ENCODE measurements around the gene RCC2. TPM values are rescaled to one million over a fixed set of nuclear protein-coding genes. Genes with fewer than 3 reads are reported as not detected.
"Not testable (repeated sequence)": the region's sequence is repeated elsewhere in the genome, so short reads cannot be mapped to it uniquely, and the experiment has no call there.

RCC2 gene
- total and polyA plus RNA-seq, 2 donors (not counting 1 experiment from before 2014, with no cell fraction given), result 21.5 to 23.6 TPM

GRCh38 chr1:17472814-17473213 lies 33.3 kb upstream of the RCC2 start:
- no peaks in the 10 kb centered on the region for H3K79me2 ChIP-seq (ENCODE audit: control insufficient read depth, insufficient read depth, low read length)
- H3K27ac ChIP-seq (ENCODE audit: insufficient read depth, low read length), result no peak overlapping the region
- H3K9me3 ChIP-seq (ENCODE audit: control insufficient read depth, insufficient read depth, low read depth, low read length), result no peaks in the 10 kb centered on the region
- H4K20me1 ChIP-seq (ENCODE audit: control insufficient read depth, extremely low read depth, insufficient read depth, low read length), result no peaks in the 10 kb centered on the region
- no peak for DNase-seq (ENCODE audit: low read depth in 2 of 2)
- peaks cover 2% of the 10 kb centered on the region for H3K27me3 ChIP-seq (ENCODE audit: control insufficient read depth, insufficient read depth, low read length)
- H3K36me3 ChIP-seq (ENCODE audit: control insufficient read depth, insufficient read depth, low read length), result no peaks in the 10 kb centered on the region
- no peak overlapping the region for H3K4me2 ChIP-seq (ENCODE audit: extremely low read depth, insufficient read depth, low read length)
- no peak overlapping the region for H3K9ac ChIP-seq (ENCODE audit: insufficient read depth, low read length)
- H3K4me3 ChIP-seq (replicated peaks in 1 of 4; ENCODE audit: control extremely low read depth in 1 of 4, insufficient read depth in 1 of 4, low read depth in 3 of 4, low read length in 4 of 4), result no peak overlapping the region
- TF ChIP-seq CTCF (conservative IDR thresholded peaks at IDR 0.05 in 1 of 2, IDR thresholded peaks at IDR 0.05 in 1 of 2; ENCODE audit: low read depth in 1 of 2, low read length in 2 of 2) (no peak), EZH2 (IDR thresholded peaks at IDR 0.05; ENCODE audit: low read length, missing control alignments) (no peak)
- no peaks in the 10 kb centered on the region for H3K4me1 ChIP-seq (ENCODE audit: control insufficient read depth, extremely low read depth, insufficient read depth, low read length)
- H2AFZ ChIP-seq (ENCODE audit: low read length), result no peak overlapping the region

GRCh38 chr1:17471393-17471792 lies 31.9 kb upstream of the RCC2 start:
- Histone ChIP-seq H3K4me3 (replicated peaks in 1 of 4; ENCODE audit: control extremely low read depth in 1 of 4, insufficient read depth in 1 of 4, low read depth in 3 of 4, low read length in 4 of 4) (no peak overlapping the region), H3K9ac (ENCODE audit: insufficient read depth, low read length) (no peak overlapping the region), H3K27ac (ENCODE audit: insufficient read depth, low read length) (no peak overlapping the region), H2AFZ (ENCODE audit: low read length) (no peak overlapping the region), H3K4me1 (ENCODE audit: control insufficient read depth, extremely low read depth, insufficient read depth, low read length) (no peaks in the 10 kb centered on the region), H3K36me3 (ENCODE audit: control insufficient read depth, insufficient read depth, low read length) (no peaks in the 10 kb centered on the region), H3K9me3 (ENCODE audit: control insufficient read depth, insufficient read depth, low read depth, low read length) (no peaks in the 10 kb centered on the region), H4K20me1 (ENCODE audit: control insufficient read depth, extremely low read depth, insufficient read depth, low read length) (no peaks in the 10 kb centered on the region), H3K4me2 (ENCODE audit: extremely low read depth, insufficient read depth, low read length) (no peak overlapping the region), H3K79me2 (ENCODE audit: control insufficient read depth, insufficient read depth, low read length) (no peaks in the 10 kb centered on the region), H3K27me3 (ENCODE audit: control insufficient read depth, insufficient read depth, low read length) (peaks cover 2% of the 10 kb centered on the region)
- no peak for DNase-seq (ENCODE audit: low read depth in 2 of 2)
- TF ChIP-seq EZH2 (IDR thresholded peaks at IDR 0.05; ENCODE audit: low read length, missing control alignments) (no peak), CTCF (conservative IDR thresholded peaks at IDR 0.05 in 1 of 2, IDR thresholded peaks at IDR 0.05 in 1 of 2; ENCODE audit: low read depth in 1 of 2, low read length in 2 of 2) (no peak)

GRCh38 chr1:17470021-17470799 lies 30.7 kb upstream of the RCC2 start:
- Histone ChIP-seq H3K4me3 (replicated peaks in 1 of 4; ENCODE audit: control extremely low read depth in 1 of 4, insufficient read depth in 1 of 4, low read depth in 3 of 4, low read length in 4 of 4) (no peak overlapping the region), H3K4me1 (ENCODE audit: control insufficient read depth, extremely low read depth, insufficient read depth, low read length) (no peaks in the 10 kb centered on the region), H3K4me2 (ENCODE audit: extremely low read depth, insufficient read depth, low read length) (no peak overlapping the region), H4K20me1 (ENCODE audit: control insufficient read depth, extremely low read depth, insufficient read depth, low read length) (no peaks in the 10 kb centered on the region), H3K79me2 (ENCODE audit: control insufficient read depth, insufficient read depth, low read length) (no peaks in the 10 kb centered on the region), H3K27ac (ENCODE audit: insufficient read depth, low read length) (no peak overlapping the region), H3K9me3 (ENCODE audit: control insufficient read depth, insufficient read depth, low read depth, low read length) (no peaks in the 10 kb centered on the region), H3K36me3 (ENCODE audit: control insufficient read depth, insufficient read depth, low read length) (no peaks in the 10 kb centered on the region), H3K27me3 (ENCODE audit: control insufficient read depth, insufficient read depth, low read length) (no peaks in the 10 kb centered on the region), H2AFZ (ENCODE audit: low read length) (no peak overlapping the region), H3K9ac (ENCODE audit: insufficient read depth, low read length) (no peak overlapping the region)
- TF ChIP-seq CTCF (conservative IDR thresholded peaks at IDR 0.05 in 1 of 2, IDR thresholded peaks at IDR 0.05 in 1 of 2; ENCODE audit: low read depth in 1 of 2, low read length in 2 of 2) (no peak), EZH2 (IDR thresholded peaks at IDR 0.05; ENCODE audit: low read length, missing control alignments) (no peak)
- no peak for DNase-seq (ENCODE audit: low read depth in 2 of 2)

GRCh38 chr1:17468357-17469265 lies 29.1 kb upstream of the RCC2 start:
- not testable (repeated sequence) for H3K9me3 ChIP-seq (ENCODE audit: control insufficient read depth, insufficient read depth, low read depth, low read length); H3K4me1 ChIP-seq (ENCODE audit: control insufficient read depth, extremely low read depth, insufficient read depth, low read length); H3K36me3 ChIP-seq (ENCODE audit: control insufficient read depth, insufficient read depth, low read length); H3K27ac ChIP-seq (ENCODE audit: insufficient read depth, low read length); H3K9ac ChIP-seq (ENCODE audit: insufficient read depth, low read length); H3K4me3 ChIP-seq (replicated peaks in 1 of 4; ENCODE audit: control extremely low read depth in 1 of 4, insufficient read depth in 1 of 4, low read depth in 3 of 4, low read length in 4 of 4); H3K4me2 ChIP-seq (ENCODE audit: extremely low read depth, insufficient read depth, low read length); H4K20me1 ChIP-seq (ENCODE audit: control insufficient read depth, extremely low read depth, insufficient read depth, low read length); H3K79me2 ChIP-seq (ENCODE audit: control insufficient read depth, insufficient read depth, low read length); DNase-seq (ENCODE audit: low read depth in 2 of 2); H3K27me3 ChIP-seq (ENCODE audit: control insufficient read depth, insufficient read depth, low read length); H2AFZ ChIP-seq (ENCODE audit: low read length)
